ENCODE measurements around the gene KCNMA1. TPM values are rescaled to one million over a fixed set of nuclear protein-coding genes. Genes with fewer than 3 reads are reported as not detected.

Gene KCNMA1
- total RNA-seq, 1 donor from 2014 or later = 41.3 TPM

DNA sequence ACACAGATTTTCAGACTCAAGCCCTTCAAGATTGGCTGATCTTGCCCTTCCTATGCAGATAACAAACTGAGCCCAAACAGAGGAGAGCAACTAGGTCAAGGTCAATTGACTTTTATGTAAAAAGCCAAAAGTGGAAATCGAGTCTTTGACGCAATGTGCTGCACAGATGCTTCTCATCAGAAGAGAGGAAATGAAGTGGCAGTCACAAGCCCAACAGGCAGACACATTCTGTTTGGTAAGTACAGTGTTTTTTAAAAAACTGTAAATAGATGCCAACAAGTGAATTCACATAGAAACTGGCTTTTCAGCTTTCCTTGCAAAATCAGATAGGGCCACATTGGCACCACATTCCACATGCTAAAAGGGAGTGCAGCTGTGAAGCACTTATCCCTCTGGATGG lies 606.6 kb downstream of the KCNMA1 start:
- no peak overlapping the region for H3K4me3 ChIP-seq
- ATAC-seq (no peak), DNase-seq (no peak)
- intact Hi-C loops (cut with DNase I) = no loop called here
- H3K36me3 ChIP-seq = no peaks in the 10 kb centered on the region
- no peaks in the 10 kb centered on the region for H3K9me3 ChIP-seq
- TF ChIP-seq, protein P1, sequence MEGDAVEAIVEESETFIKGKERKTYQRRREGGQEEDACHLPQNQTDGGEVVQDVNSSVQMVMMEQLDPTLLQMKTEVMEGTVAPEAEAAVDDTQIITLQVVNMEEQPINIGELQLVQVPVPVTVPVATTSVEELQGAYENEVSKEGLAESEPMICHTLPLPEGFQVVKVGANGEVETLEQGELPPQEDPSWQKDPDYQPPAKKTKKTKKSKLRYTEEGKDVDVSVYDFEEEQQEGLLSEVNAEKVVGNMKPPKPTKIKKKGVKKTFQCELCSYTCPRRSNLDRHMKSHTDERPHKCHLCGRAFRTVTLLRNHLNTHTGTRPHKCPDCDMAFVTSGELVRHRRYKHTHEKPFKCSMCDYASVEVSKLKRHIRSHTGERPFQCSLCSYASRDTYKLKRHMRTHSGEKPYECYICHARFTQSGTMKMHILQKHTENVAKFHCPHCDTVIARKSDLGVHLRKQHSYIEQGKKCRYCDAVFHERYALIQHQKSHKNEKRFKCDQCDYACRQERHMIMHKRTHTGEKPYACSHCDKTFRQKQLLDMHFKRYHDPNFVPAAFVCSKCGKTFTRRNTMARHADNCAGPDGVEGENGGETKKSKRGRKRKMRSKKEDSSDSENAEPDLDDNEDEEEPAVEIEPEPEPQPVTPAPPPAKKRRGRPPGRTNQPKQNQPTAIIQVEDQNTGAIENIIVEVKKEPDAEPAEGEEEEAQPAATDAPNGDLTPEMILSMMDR (IDR thresholded peaks at IDR 0.05) = no peak
- no peak overlapping the region for H3K27ac ChIP-seq
- H3K4me1 ChIP-seq = peaks cover 6% of the 10 kb centered on the region
- no peaks in the 10 kb centered on the region for H3K27me3 ChIP-seq (ENCODE audit: low read depth)

DNA sequence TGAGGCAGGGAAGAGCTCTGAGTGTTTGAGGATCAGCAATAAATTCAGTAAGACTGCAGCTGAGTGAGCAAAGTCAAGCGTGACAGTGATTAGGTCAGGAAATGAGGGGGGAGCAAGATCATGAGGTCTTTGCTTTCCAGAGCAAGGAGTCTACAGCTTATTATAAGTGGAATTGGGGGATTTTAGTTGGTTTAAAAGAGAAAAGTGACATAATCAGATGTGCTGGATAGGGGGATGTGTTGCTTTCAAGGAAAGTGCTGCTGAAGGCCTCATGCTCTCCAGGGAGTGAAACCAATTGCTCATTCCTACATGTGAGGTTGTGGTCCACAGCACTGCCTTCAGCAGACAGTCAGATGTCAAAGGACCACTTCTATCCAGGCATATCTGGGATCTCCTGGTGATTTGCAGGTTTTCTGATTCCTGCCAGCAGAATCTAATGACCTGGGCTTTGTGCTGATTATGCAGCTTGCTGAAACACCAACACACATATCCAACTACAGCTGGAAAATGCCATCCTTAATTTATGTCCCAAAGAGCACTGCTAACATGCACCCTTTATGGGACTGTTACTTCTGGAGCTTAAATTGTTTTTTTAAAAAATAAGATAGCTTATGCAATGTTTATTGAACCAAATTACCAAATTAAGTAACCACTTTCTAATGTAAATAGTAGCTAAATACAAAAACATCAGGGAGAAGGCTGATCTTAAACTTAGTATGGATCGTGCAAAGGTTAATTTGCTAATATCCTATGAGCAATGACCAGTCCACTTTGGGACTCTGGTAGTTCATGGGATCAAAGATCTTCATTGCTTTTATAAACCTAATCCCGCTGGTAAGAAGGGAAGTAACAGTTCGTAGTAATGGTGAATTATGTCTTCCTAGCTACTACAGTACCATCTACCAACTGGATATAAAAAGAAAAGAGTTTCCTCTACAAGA lies 607.6 kb downstream of the KCNMA1 start:
- Histone ChIP-seq H3K36me3 (no peaks in the 10 kb centered on the region), H3K4me1 (peaks cover 6% of the 10 kb centered on the region), H3K4me3 (no peak overlapping the region), H3K27ac (no peak overlapping the region), H3K9me3 (no peaks in the 10 kb centered on the region), H3K27me3 (ENCODE audit: low read depth) (no peaks in the 10 kb centered on the region)
- TF ChIP-seq, protein P1 (IDR thresholded peaks at IDR 0.05) = no peak
- intact Hi-C loops (cut with DNase I) = no loop called here
- ATAC-seq (no peak), DNase-seq (no peak)

DNA sequence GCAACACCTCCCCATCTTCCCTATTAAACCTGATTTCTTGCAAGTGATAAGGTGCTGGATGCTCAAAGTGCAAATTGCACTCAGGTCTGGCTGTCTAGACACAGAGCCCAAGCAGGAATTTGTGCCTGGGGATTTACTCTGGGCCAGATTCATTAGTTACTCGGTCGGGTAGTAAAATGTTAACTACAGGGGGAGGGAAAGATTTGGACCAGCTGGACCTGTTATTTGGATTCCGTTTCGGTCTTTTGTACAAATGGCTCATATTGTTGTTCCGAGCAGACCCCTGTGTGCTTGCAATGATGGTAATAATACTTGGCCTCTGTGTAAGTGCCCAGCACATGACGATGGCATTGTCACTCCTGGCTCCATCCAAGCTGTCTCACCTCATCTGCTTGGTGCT lies 609.6 kb downstream of the KCNMA1 start:
- peaks cover 6% of the 10 kb centered on the region for H3K4me1 ChIP-seq
- intact Hi-C loops (cut with DNase I) = no loop called here

DNA sequence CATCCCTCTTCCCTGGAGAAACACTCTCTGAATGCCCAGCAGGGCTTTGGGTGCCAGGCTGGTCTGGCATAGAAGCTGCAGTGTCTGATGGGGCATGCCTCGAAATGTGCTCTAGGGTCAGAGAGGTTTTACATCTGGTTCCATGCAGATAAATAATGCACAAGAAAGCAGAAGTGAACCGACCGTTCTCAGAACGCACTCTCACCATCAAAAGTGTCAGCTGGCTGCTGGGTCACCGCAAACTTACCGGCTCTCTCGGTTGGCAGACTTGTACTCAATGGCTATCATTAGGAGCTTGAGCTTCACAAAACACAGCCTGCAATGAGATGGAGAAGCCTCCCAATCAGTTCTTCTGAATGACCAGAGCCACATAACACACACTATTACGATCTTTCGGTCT lies 610.0 kb downstream of the KCNMA1 start:
- Histone ChIP-seq H3K27me3 (ENCODE audit: low read depth) (no peaks in the 10 kb centered on the region), H3K36me3 (no peaks in the 10 kb centered on the region), H3K4me1 (peaks cover 6% of the 10 kb centered on the region), H3K9me3 (no peaks in the 10 kb centered on the region), H3K4me3 (no peak overlapping the region), H3K27ac (no peak overlapping the region)
- ATAC-seq (no peak), DNase-seq (no peak)
- TF ChIP-seq, protein P1 (IDR thresholded peaks at IDR 0.05) = no peak
- intact Hi-C loops (cut with DNase I) = no loop called here

More for the DNA sequence above, 609.6 kb downstream of the KCNMA1 start:
- no peak overlapping the region for H3K27ac ChIP-seq
- TF ChIP-seq, protein P1 (IDR thresholded peaks at IDR 0.05) = no peak
- DNase-seq (no peak), ATAC-seq (no peak)
- H3K9me3 ChIP-seq = no peaks in the 10 kb centered on the region
- no peaks in the 10 kb centered on the region for H3K27me3 ChIP-seq (ENCODE audit: low read depth)
- H3K36me3 ChIP-seq = no peaks in the 10 kb centered on the region
- no peak overlapping the region for H3K4me3 ChIP-seq

DNA sequence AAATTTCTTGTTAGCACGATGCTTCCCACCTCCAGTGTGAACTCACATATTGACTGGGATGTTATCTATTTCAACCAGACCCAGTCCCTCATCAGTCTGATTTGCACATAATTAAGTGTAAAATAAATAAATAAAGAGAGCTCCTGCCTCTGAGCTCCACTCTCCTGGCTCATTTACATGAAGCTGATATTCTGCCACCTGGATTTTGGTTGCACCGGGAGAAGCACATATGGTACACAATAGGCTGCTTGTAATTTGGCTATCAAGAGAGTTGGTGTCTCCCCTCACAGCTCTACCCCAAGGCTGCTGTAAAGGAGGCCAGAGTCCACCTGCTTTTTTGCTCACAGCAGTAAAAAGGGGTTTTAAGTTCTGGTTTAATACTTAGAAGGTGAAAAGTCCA lies 610.5 kb downstream of the KCNMA1 start:
- intact Hi-C loops (cut with DNase I) = no loop called here

More for the DNA sequence above, 610.5 kb downstream of the KCNMA1 start:
- DNase-seq (no peak), ATAC-seq (no peak)
- TF ChIP-seq, protein P1 (IDR thresholded peaks at IDR 0.05) = no peak
- Histone ChIP-seq H3K27me3 (ENCODE audit: low read depth) (no peaks in the 10 kb centered on the region), H3K36me3 (no peaks in the 10 kb centered on the region), H3K4me1 (peaks cover 6% of the 10 kb centered on the region), H3K27ac (no peak overlapping the region), H3K9me3 (no peaks in the 10 kb centered on the region), H3K4me3 (no peak overlapping the region)
